HepG2 (cell line): Measurements from ENCODE around the gene OSGEPL1. TPM values are rescaled to one million over a fixed set of nuclear protein-coding genes. Genes with fewer than 3 reads are reported as not detected.

ENCODE experiments used
- BHLHE40 ChIP-seq: IDR thresholded peaks from 2 replicates; pipeline ENCODE4 v1.6.1; 2011; ENCODE audit warnings: low read length, improper control_type of control experiment
- CREB1 ChIP-seq, 2 experiments: fragments of 450-650 bp in 1 of 2; IDR thresholded peaks; 2 replicates each; pipeline ENCODE4 v1.6.1; 2016 to 2017; ENCODE audit warnings: control low read depth in 1 of 2, mild to moderate bottlenecking in 1 of 2, missing compliant biosample characterization in 1 of 2, missing genetic modification characterization in 1 of 2
- EP300 ChIP-seq, 3 experiments: sonication (generic) in 1 of 3; formaldehyde crosslinking in 1 of 3; IDR thresholded peaks; 2 replicates each; pipeline versions ENCODE4 v1.5.1 to v1.6.1; 2011 to 2020; ENCODE audit warnings: low read depth in 2 of 3, low read length in 2 of 3, borderline replicate concordance in 1 of 3, improper control_type of control experiment in 1 of 3, mild to moderate bottlenecking in 1 of 3, missing genetic modification reagents in 1 of 3, moderate library complexity in 1 of 3
- ERF ChIP-seq: IDR thresholded peaks from 2 replicates; pipeline ENCODE4 v1.6.1; 2018; ENCODE audit warnings: missing biosample characterization, missing genetic modification reagents
- FLYWCH1 ChIP-seq: sonication (generic); formaldehyde crosslinking; IDR thresholded peaks from 2 replicates; pipeline ENCODE4 v1.8.1; 2023; ENCODE audit warnings: mild to moderate bottlenecking, missing genetic modification reagents
- HMG20A ChIP-seq: IDR thresholded peaks from 2 replicates; pipeline ENCODE4 v1.6.1; 2016; ENCODE audit warnings: borderline replicate concordance
- KDM6A ChIP-seq: IDR thresholded peaks from 2 replicates; pipeline ENCODE4 v1.6.1; 2016; ENCODE audit warnings: low read depth
- MEIS2 ChIP-seq: sonication (generic); formaldehyde crosslinking; IDR thresholded peaks from 2 replicates; pipeline ENCODE4 v1.9.0; 2021; ENCODE audit warnings: mild to moderate bottlenecking, missing genetic modification reagents
- PRPF4 ChIP-seq: fragments of 200-400 bp; formaldehyde crosslinking; IDR thresholded peaks from 2 replicates; pipeline ENCODE4 v1.6.1; 2016; ENCODE audit warnings: low read length, low read depth; ENCODE audit not compliant: poor library complexity, severe bottlenecking
- ZFP82 ChIP-seq: sonication (generic); formaldehyde crosslinking; IDR thresholded peaks from 2 replicates; pipeline ENCODE4 v1.5.1; 2020; ENCODE audit warnings: mild to moderate bottlenecking, missing genetic modification reagents, borderline replicate concordance
- ZNF446 ChIP-seq: sonication (generic); formaldehyde crosslinking; IDR thresholded peaks from 2 replicates; pipeline ENCODE4 v1.5.0; 2020; ENCODE audit warnings: mild to moderate bottlenecking, missing genetic modification reagents
- ZNF460 ChIP-seq: sonication (generic); formaldehyde crosslinking; IDR thresholded peaks from 2 replicates; pipeline ENCODE4 v1.5.1; 2020; ENCODE audit warnings: missing genetic modification reagents, mild to moderate bottlenecking, borderline replicate concordance
- ZNF83 ChIP-seq: sonication (generic); formaldehyde crosslinking; IDR thresholded peaks from 2 replicates; pipeline ENCODE4 v1.4.0; 2020; ENCODE audit warnings: missing genetic modification reagents, mild to moderate bottlenecking, borderline replicate concordance
- polyA plus RNA-seq, 8 experiments: library from polyadenylated mRNA; depleted of rRNA in 3 of 8; stranded (reverse) in 7 of 8; unstranded in 1 of 8; fragments of >200 nt; fragmentation: Illumina TruSeq in 4 of 8; extraction: Trizol in 4 of 8; gene quantifications; 2 replicates each; pipeline versions ENCODE4 v1.2.1 to v1.2.3, GENCODE V29; 2011 to 2016; ENCODE audit warnings: low read depth in 4 of 8, missing spikeins in 1 of 8, mixed read lengths in 1 of 8; ENCODE audit not compliant: insufficient read depth in 1 of 8
- total RNA-seq, 5 experiments: library from RNA; depleted of rRNA; stranded (reverse); fragments of >200 nt; fragmentation: Illumina TruSeq; extraction: Trizol; gene quantifications; 2 replicates each; pipeline ENCODE4 v1.2.3, GENCODE V29; 2016; ENCODE audit warnings: low read depth in 1 of 5
- TF ChIP-seq, protein P1 (sequence below): sonication (generic); formaldehyde crosslinking; IDR thresholded peaks from 2 replicates; pipeline ENCODE4 v1.5.0; 2020; ENCODE audit warnings: missing genetic modification reagents
- TF ChIP-seq, protein P2 (sequence below): IDR thresholded peaks from 2 replicates; pipeline ENCODE4 v1.6.1; 2016
- TF ChIP-seq, protein P3 (sequence below): sonication (generic); formaldehyde crosslinking; IDR thresholded peaks from 2 replicates; pipeline ENCODE4 v1.5.1; 2020; ENCODE audit warnings: mild to moderate bottlenecking, missing genetic modification reagents, moderate library complexity
- TF ChIP-seq, protein P4 (sequence below): sonication (generic); formaldehyde crosslinking; IDR thresholded peaks from 2 replicates; pipeline ENCODE4 v1.5.1; 2020; ENCODE audit warnings: mild to moderate bottlenecking, missing genetic modification reagents, borderline replicate concordance

Gene OSGEPL1
- total and polyA plus RNA-seq, 2 of the 13 experiments (the other 11 are each of a cell fraction or from before 2014, with no cell fraction given) = 10.2 to 10.8 TPM

DNA sequence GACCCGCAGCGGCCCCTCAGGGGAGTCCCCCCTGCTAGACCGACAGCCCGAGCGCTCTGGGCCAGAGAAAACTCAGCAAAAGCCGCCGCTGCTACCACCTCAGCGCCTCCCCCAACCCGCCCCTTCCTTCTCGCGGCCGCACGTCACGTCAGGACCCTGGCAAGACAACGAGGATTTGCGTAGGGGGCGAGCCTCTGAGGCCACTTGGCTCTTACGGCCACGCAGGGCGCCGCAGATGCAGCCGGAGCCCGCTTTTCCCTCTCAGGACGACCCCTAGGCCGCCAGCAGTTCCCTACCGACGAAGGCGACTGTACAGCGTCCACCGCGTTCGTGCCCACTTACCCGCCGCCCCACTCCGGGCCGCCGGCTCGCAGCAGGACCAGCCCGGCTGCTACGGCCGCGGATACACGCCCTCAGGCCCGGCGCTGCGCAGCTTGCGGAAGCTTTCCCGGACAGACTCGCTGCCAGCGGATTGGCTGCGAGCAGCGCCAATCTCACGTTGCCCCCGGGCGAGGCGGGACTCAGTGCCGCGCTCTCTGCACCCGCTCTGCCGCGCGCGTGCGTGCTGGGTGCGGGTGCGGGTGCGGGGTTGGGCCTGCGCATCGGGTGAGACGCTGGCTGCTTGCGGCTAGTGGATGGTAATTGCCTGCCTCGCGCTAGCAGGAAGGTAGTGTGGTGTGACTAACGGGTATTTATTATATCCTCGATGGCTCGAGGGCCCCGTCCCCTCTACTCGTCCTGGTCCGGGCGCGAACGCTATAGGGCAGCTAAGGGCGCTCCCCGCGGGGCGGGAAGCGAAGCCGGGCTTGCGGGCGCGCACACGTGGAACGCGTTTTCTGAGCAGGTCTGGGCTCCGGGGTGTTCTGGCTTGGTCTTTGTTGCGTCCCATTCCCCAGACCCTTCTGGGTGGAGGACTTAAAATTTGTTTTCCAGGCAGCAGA lies 21.6 kb upstream of the OSGEPL1 start, which contains the start of the genes ORMDL1 and PMS1 (continued):
- TF ChIP-seq FLYWCH1 (CRISPR knock-in tag) (peak; percentile 86; the same call in 1 of the 2 replicates), HMG20A (peak; percentile 11; the same call in 1 of the 2 replicates), BHLHE40 (no peak; the same call in 1 of the 2 replicates), ZFP82 (CRISPR knock-in tag) (peak; percentile 34; the same call in 1 of the 2 replicates), MEIS2 (CRISPR knock-in tag) (peak; percentile 76; the same call in 1 of the 2 replicates), EP300 (IDR thresholded peaks at IDR 0.05; ENCODE audit: low read depth in 2 of 2, low read length in 2 of 2) (no peak), EP300 (CRISPR knock-in tag; IDR thresholded peaks at IDR 0.05; ENCODE audit: borderline replicate concordance) (no peak), ZNF83 (peak; percentile 58; the same call in 1 of the 2 replicates), CREB1 (IDR thresholded peaks at IDR 0.05) (peak; percentile 79), CREB1 (CRISPR knock-in tag; IDR thresholded peaks at IDR 0.05) (peak; percentile 87), ZNF460 (CRISPR knock-in tag) (no peak; the same call in 1 of the 2 replicates), PRPF4 (no peak), ZNF446 (CRISPR knock-in tag) (peak; percentile 12), KDM6A (no peak), ERF (peak; percentile 77)
- TF ChIP-seq, protein P1, sequence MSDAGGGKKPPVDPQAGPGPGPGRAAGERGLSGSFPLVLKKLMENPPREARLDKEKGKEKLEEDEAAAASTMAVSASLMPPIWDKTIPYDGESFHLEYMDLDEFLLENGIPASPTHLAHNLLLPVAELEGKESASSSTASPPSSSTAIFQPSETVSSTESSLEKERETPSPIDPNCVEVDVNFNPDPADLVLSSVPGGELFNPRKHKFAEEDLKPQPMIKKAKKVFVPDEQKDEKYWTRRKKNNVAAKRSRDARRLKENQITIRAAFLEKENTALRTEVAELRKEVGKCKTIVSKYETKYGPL (CRISPR knock-in tag) = peak; percentile 52
- TF ChIP-seq, protein P2, sequence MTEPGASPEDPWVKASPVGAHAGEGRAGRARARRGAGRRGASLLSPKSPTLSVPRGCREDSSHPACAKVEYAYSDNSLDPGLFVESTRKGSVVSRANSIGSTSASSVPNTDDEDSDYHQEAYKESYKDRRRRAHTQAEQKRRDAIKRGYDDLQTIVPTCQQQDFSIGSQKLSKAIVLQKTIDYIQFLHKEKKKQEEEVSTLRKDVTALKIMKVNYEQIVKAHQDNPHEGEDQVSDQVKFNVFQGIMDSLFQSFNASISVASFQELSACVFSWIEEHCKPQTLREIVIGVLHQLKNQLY = peak; percentile 53
- TF ChIP-seq, protein P3, sequence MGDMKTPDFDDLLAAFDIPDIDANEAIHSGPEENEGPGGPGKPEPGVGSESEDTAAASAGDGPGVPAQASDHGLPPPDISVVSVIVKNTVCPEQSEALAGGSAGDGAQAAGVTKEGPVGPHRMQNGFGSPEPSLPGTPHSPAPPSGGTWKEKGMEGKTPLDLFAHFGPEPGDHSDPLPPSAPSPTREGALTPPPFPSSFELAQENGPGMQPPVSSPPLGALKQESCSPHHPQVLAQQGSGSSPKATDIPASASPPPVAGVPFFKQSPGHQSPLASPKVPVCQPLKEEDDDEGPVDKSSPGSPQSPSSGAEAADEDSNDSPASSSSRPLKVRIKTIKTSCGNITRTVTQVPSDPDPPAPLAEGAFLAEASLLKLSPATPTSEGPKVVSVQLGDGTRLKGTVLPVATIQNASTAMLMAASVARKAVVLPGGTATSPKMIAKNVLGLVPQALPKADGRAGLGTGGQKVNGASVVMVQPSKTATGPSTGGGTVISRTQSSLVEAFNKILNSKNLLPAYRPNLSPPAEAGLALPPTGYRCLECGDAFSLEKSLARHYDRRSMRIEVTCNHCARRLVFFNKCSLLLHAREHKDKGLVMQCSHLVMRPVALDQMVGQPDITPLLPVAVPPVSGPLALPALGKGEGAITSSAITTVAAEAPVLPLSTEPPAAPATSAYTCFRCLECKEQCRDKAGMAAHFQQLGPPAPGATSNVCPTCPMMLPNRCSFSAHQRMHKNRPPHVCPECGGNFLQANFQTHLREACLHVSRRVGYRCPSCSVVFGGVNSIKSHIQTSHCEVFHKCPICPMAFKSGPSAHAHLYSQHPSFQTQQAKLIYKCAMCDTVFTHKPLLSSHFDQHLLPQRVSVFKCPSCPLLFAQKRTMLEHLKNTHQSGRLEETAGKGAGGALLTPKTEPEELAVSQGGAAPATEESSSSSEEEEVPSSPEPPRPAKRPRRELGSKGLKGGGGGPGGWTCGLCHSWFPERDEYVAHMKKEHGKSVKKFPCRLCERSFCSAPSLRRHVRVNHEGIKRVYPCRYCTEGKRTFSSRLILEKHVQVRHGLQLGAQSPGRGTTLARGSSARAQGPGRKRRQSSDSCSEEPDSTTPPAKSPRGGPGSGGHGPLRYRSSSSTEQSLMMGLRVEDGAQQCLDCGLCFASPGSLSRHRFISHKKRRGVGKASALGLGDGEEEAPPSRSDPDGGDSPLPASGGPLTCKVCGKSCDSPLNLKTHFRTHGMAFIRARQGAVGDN = peak; percentile 99
- TF ChIP-seq, protein P4, sequence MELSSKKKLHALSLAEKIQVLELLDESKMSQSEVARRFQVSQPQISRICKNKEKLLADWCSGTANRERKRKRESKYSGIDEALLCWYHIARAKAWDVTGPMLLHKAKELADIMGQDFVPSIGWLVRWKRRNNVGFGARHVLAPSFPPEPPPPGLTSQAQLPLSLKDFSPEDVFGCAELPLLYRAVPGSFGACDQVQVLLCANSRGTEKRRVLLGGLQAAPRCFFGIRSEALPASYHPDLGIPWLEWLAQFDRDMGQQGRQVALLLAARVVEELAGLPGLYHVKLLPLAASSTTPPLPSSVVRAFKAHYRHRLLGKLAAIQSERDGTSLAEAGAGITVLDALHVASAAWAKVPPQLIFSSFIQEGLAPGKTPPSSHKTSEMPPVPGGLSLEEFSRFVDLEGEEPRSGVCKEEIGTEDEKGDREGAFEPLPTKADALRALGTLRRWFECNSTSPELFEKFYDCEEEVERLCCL (CRISPR knock-in tag) = peak; percentile 99
